Esophagus muscularis mucosa (tissue), 4 donors: ENCODE data around the gene LGALSL. TPM values are rescaled to one million over a fixed set of nuclear protein-coding genes. Genes with fewer than 3 reads are reported as not detected.

Experiments
- DNase-seq: peaks from one replicate; pipeline ENCODE4 v3.0.0-alpha.2; 2017; ENCODE audit errors: extremely low spot score
- H3K27ac ChIP-seq, 4 donors: fragments of 200-600 bp; sonication (generic); replicated peaks in 1 of 4; 1 replicate in 3 of 4; 2 replicates in 1 of 4; pipeline ENCODE4 v1.5.1; 2016 to 2019; ENCODE audit warnings: mild to moderate bottlenecking in 1 of 4
- H3K27me3 ChIP-seq, 4 donors: fragments of 200-600 bp; sonication (generic); one replicate each; pipeline versions ENCODE4 v1.5.1 to v1.6.0; 2016 to 2019
- H3K36me3 ChIP-seq, 4 donors: fragments of 200-600 bp; sonication (generic); one replicate each; pipeline ENCODE4 v1.5.1; 2016 to 2019
- H3K4me1 ChIP-seq, 4 donors: fragments of 200-600 bp; sonication (generic); one replicate each; pipeline ENCODE4 v1.5.1; 2016 to 2019
- H3K4me3 ChIP-seq, 4 donors: fragments of 200-600 bp; sonication (generic); 1 replicate in 2 of 4; 2 replicates in 2 of 4; pipeline ENCODE4 v1.5.1; 2016 to 2019; ENCODE audit warnings: mild to moderate bottlenecking in 4 of 4, moderate library complexity in 1 of 4
- H3K9me3 ChIP-seq, 4 donors: fragments of 200-600 bp; sonication (generic); 1 replicate in 3 of 4; 2 replicates in 1 of 4; pipeline ENCODE4 v1.5.1; 2016 to 2019
- CTCF ChIP-seq, 3 experiments: fragments of 200-600 bp in 2 of 3; fragments of 450-650 bp in 1 of 3; sonication (generic) in 2 of 3; IDR thresholded peaks; one replicate each; pipeline ENCODE4 v1.5.1; 2017 to 2019; ENCODE audit warnings: antibody characterized with exemption in 3 of 3, mild to moderate bottlenecking in 2 of 3, moderate library complexity in 1 of 3
- EP300 ChIP-seq: sonication (generic); formaldehyde crosslinking; IDR thresholded peaks from one replicate; pipeline ENCODE4 v1.6.1; 2017; ENCODE audit warnings: antibody characterized with exemption
- POLR2A ChIP-seq: fragments of 450-650 bp; IDR thresholded peaks from one replicate; pipeline ENCODE4 v1.6.1; 2017; ENCODE audit warnings: antibody characterized with exemption, moderate library complexity, mild to moderate bottlenecking, low read depth
- POLR2AphosphoS5 ChIP-seq, 2 donors: sonication (generic); formaldehyde crosslinking; IDR thresholded peaks; one replicate each; pipeline ENCODE4 v1.6.1; 2017; ENCODE audit warnings: antibody characterized with exemption in 2 of 2
- WGBS: methylation state at CpG from one replicate; pipeline ENCODE4 v1.1.5; 2018; 5-methylcytosine and 5-hydroxymethylcytosine counted together
- intact Hi-C: fragments of 100-400 bp; cut with DNase I; formaldehyde crosslinking; loops from one replicate; pipeline ENCODE4 v1.15.1; 2023
- total RNA-seq, 4 donors: library from RNA; depleted of rRNA; stranded (reverse); fragments of >200 nt; gene quantifications; one replicate each; pipeline versions ENCODE4 v1.1.0 to v1.2.1, GENCODE V29; 2016

LGALSL gene
- total RNA-seq, 4 donors from 2014 or later: 12.3 to 20.2 (median 17.5) TPM

GRCh38 chr2:64462171-64462570, 8.2 kb downstream of the LGALSL start:
- intact Hi-C loops: no loop called here
- Histone ChIP-seq H3K27ac (no peak overlapping the region), H3K4me3 (no peak overlapping the region), H3K36me3 (peaks cover 0 to 34% (median 21%) of the 10 kb centered on the region in 4 donors), H3K9me3 (no peaks in the 10 kb centered on the region), H3K27me3 (no peaks in the 10 kb centered on the region), H3K4me1 (no peaks in the 10 kb centered on the region)
- no peak for DNase-seq
- no peak for TF ChIP-seq POLR2AphosphoS5 (IDR thresholded peaks at IDR 0.05)
- no peak for TF ChIP-seq CTCF (IDR thresholded peaks at IDR 0.05)
- no peak for TF ChIP-seq EP300
- TF ChIP-seq POLR2A: no peak
- WGBS: 97% methylated on average over 3 of the region's 3 CpGs

- H3K4me3 ChIP-seq: no peak overlapping the region
- peaks cover 0 to 25% (median 11%) of the 10 kb centered on the region in 4 donors for H3K36me3 ChIP-seq
- H3K4me1 ChIP-seq: no peaks in the 10 kb centered on the region
- no peaks in the 10 kb centered on the region for H3K9me3 ChIP-seq
- no peak for DNase-seq
- TF ChIP-seq POLR2AphosphoS5 (IDR thresholded peaks at IDR 0.05) (no peak), POLR2A (no peak), CTCF (IDR thresholded peaks at IDR 0.05) (no peak), EP300 (no peak)
- no peak overlapping the region for H3K27ac ChIP-seq
- 64% methylated on average over 5 of the region's 5 CpGs for WGBS
- H3K27me3 ChIP-seq: no peaks in the 10 kb centered on the region
- intact Hi-C loops: no loop called here
Observed at GRCh38 chr2:64462940-64463700, 9.2 kb downstream of the LGALSL start.

- no peak for DNase-seq
- 100% methylated on average over 1 of the region's 1 CpG for WGBS
- no peak for TF ChIP-seq EP300
- TF ChIP-seq POLR2AphosphoS5 (IDR thresholded peaks at IDR 0.05): no peak
- no peak for TF ChIP-seq POLR2A
- TF ChIP-seq CTCF (IDR thresholded peaks at IDR 0.05): no peak
- intact Hi-C loops: no loop called here
- H3K9me3 ChIP-seq: no peaks in the 10 kb centered on the region
- H3K27me3 ChIP-seq: no peaks in the 10 kb centered on the region
- H3K27ac ChIP-seq: no peak overlapping the region
- H3K4me1 ChIP-seq: no peaks in the 10 kb centered on the region
- peaks cover 0 to 18% (median 6%) of the 10 kb centered on the region in 4 donors for H3K36me3 ChIP-seq
- H3K4me3 ChIP-seq: no peak overlapping the region
Observed at GRCh38 chr2:64463781-64464180, 9.8 kb downstream of the LGALSL start.

- Histone ChIP-seq H3K9me3 (no peaks in the 10 kb centered on the region), H3K36me3 (no peaks in the 10 kb centered on the region), H3K27me3 (no peaks in the 10 kb centered on the region), H3K27ac (no peak overlapping the region), H3K4me3 (no peak overlapping the region), H3K4me1 (no peaks in the 10 kb centered on the region)
- DNase-seq: no peak
- 69% methylated on average over 6 of the region's 6 CpGs for WGBS
- TF ChIP-seq EP300: no peak
- no peak for TF ChIP-seq POLR2AphosphoS5 (IDR thresholded peaks at IDR 0.05)
- no peak for TF ChIP-seq CTCF (IDR thresholded peaks at IDR 0.05)
- TF ChIP-seq POLR2A: no peak
- intact Hi-C loops: no loop called here
Observed at GRCh38 chr2:64466478-64467085, 12.6 kb downstream of the LGALSL start.
